K562 (cell line): ENCODE data around the gene DGKE. TPM values are rescaled to one million over a fixed set of nuclear protein-coding genes. Genes with fewer than 3 reads are reported as not detected.

Experiments used
- ATAC-seq: fragments of 200-7000 bp; cut with Tn5 transposase; 3 replicates; pipeline ENCODE4 v1.9.1; 2020; ENCODE audit warnings: moderate library complexity
- BruUV-seq: library from RNA; stranded (reverse); fragments of 400-500 nt; replicated peaks from 2 replicates; lab custom pipeline; 2021; lab: Mats Ljungman, UMichigan
- CTCF ChIA-PET: fragments of 300-600 bp; formaldehyde crosslinking; extraction: SDS; loops from one replicate; lab custom pipeline; 2021; ENCODE audit warnings: low intra/inter-chr PET ratio; lab: Yijun Ruan, JAX
- POLR2A ChIA-PET: fragments of 300-600, 350-650 bp; sonication (Branson Sonifier 250); formaldehyde crosslinking; extraction: SDS; loops from one replicate; lab custom pipeline; 2021; ENCODE audit warnings: antibody characterized with exemption, inconsistent platforms; lab: Yijun Ruan, JAX
- DNase-seq, 4 experiments: peaks; one replicate each; pipeline versions ENCODE4 v3.0.0 to v3.0.0-alpha.2; 2011 to 2018; ENCODE audit warnings: low spot score in 3 of 4, mixed read lengths in 3 of 4; ENCODE audit errors: extremely low read depth in 1 of 4
- FAIRE-seq: peaks from 2 replicates; lab custom pipeline; 2011; peaks lifted over from hg19 to GRCh38; lab: Jason Lieb, UNC
- H2AFZ ChIP-seq: 2 replicates; pipeline ENCODE4 v1.6.0; 2011; ENCODE audit warnings: low read depth, low read length, control low read depth, inconsistent platforms
- H3K27ac ChIP-seq: fragments of 200-600 bp; 3 replicates; pipeline ENCODE4 v1.8.0; 2011; ENCODE audit warnings: low read depth, mild to moderate bottlenecking, control low read depth, inconsistent platforms, low read length, moderate library complexity, mixed read lengths; ENCODE audit errors: extremely low read depth
- H3K27me3 ChIP-seq, 2 experiments: fragments of 300-600 bp in 1 of 2; 2 replicates in 1 of 2; 3 replicates in 1 of 2; pipeline versions ENCODE4 v1.6.0 to v1.8.0; 2011; ENCODE audit warnings: inconsistent platforms in 2 of 2, low read length in 2 of 2, mild to moderate bottlenecking in 1 of 2, mixed read lengths in 1 of 2, moderate library complexity in 1 of 2; ENCODE audit not compliant: control insufficient read depth in 2 of 2, insufficient read depth in 2 of 2
- H3K36me3 ChIP-seq: fragments of 300-600 bp; 3 replicates; pipeline ENCODE4 v1.8.0; 2011; ENCODE audit warnings: mild to moderate bottlenecking, low read length, inconsistent platforms; ENCODE audit not compliant: control insufficient read depth, insufficient read depth
- H3K4me1 ChIP-seq, 2 experiments: fragments of 200-600 bp in 1 of 2; replicated peaks in 1 of 2; 2 replicates in 1 of 2; 3 replicates in 1 of 2; pipeline versions ENCODE4 v1.5.1 to v1.8.0; 2011; ENCODE audit warnings: inconsistent platforms in 2 of 2, low read length in 2 of 2, mild to moderate bottlenecking in 1 of 2, mixed read lengths in 1 of 2, moderate library complexity in 1 of 2; ENCODE audit not compliant: control insufficient read depth in 2 of 2, insufficient read depth in 2 of 2
- H3K4me2 ChIP-seq: 2 replicates; pipeline ENCODE4 v1.6.1; 2011; ENCODE audit warnings: low read length, control low read depth, inconsistent platforms, mixed read lengths; ENCODE audit not compliant: insufficient read depth
- H3K4me3 ChIP-seq: fragments of 200-600 bp; sonication (generic), shearing (Covaris generic); 2 replicates; pipeline ENCODE4 v1.5.1; 2016; ENCODE audit warnings: control low read depth, inconsistent platforms
- H3K79me2 ChIP-seq: fragments of 200-600 bp; 3 replicates; pipeline ENCODE4 v1.8.0; 2011; ENCODE audit warnings: low read length, inconsistent platforms; ENCODE audit not compliant: control insufficient read depth, insufficient read depth
- H3K9ac ChIP-seq, 2 experiments: 2 replicates each; pipeline versions ENCODE4 v1.6.0 to v1.6.1; 2011; ENCODE audit warnings: low read depth in 2 of 2, low read length in 2 of 2, control low read depth in 1 of 2, inconsistent platforms in 1 of 2, mild to moderate bottlenecking in 1 of 2, mixed read lengths in 1 of 2; ENCODE audit not compliant: insufficient read depth in 1 of 2
- H3K9me1 ChIP-seq: one replicate; pipeline ENCODE4 v1.6.0; 2011; ENCODE audit warnings: inconsistent platforms, mild to moderate bottlenecking, low read length, moderate library complexity; ENCODE audit not compliant: control insufficient read depth, insufficient read depth
- H3K9me3 ChIP-seq: replicated peaks from 2 replicates; pipeline ENCODE4 v1.5.1; 2011; ENCODE audit warnings: low read depth, low read length, inconsistent platforms; ENCODE audit not compliant: control insufficient read depth, insufficient read depth
- H4K20me1 ChIP-seq: replicated peaks from 2 replicates; pipeline ENCODE4 v1.6.1; 2011; ENCODE audit warnings: low read length, inconsistent platforms, mixed read lengths; ENCODE audit not compliant: control insufficient read depth, insufficient read depth
- HSF4 ChIP-seq: fragments of 250-450 bp; sonication (Bioruptor Pico); IDR thresholded peaks from 2 replicates; pipeline ENCODE4 v2.1.2; 2022; ENCODE audit warnings: mild to moderate bottlenecking, moderate library complexity, borderline replicate concordance
- U2AF1 ChIP-seq: fragments of 200-400 bp; formaldehyde crosslinking; optimal IDR thresholded peaks from 2 replicates; pipeline ENCODE3; 2017; ENCODE audit warnings: mild to moderate bottlenecking, low read depth, low read length, moderate library complexity
- UBTF ChIP-seq, 2 experiments: IDR thresholded peaks; 2 replicates each; pipeline ENCODE4 v1.6.1; 2012; ENCODE audit warnings: improper control_type of control experiment in 2 of 2, low read depth in 2 of 2, low read length in 2 of 2, borderline replicate concordance in 1 of 2
- WGBS: fragments of 100-300 bp; shearing (Covaris generic); methylation state at CpG from one replicate; pipeline ENCODE4 v1.1.6; 2016; ENCODE audit warnings: low coverage, mixed read lengths; ENCODE audit not compliant: insufficient coverage; ENCODE audit errors: missing lambda C conversion rate; 5-methylcytosine and 5-hydroxymethylcytosine counted together
- in situ Hi-C: fragments of 300-500 bp; cut with MboI; formaldehyde crosslinking; loops from 4 replicates; pipeline ENCODE4 v1.15.0; 2018; ENCODE audit warnings: inconsistent platforms, mixed read lengths
- intact Hi-C: fragments of 100-400 bp; cut with micrococcal nuclease; formaldehyde crosslinking; loops from 2 replicates; pipeline ENCODE4 v1.14.2; 2022
- polyA plus RNA-seq, 8 experiments: library from polyadenylated mRNA; depleted of rRNA in 4 of 8; stranded (reverse) in 5 of 8; unstranded in 3 of 8; fragments of >200 nt; fragmentation: Nextera tagmentation in 2 of 8; fragmentation: Illumina TruSeq in 1 of 8; extraction: Ambion mirVana in 2 of 8; extraction: Trizol in 1 of 8; gene quantifications; 2 replicates each; pipeline versions ENCODE4 v1.2.1 to v1.2.3, GENCODE V29; 2011 to 2014; ENCODE audit warnings: inconsistent platforms in 1 of 8, missing spikeins in 1 of 8
- total RNA-seq, 7 experiments: library from RNA; depleted of rRNA in 6 of 7; stranded (reverse); fragments of >200 nt in 6 of 7; fragmentation: Illumina TruSeq in 2 of 7; extraction: Trizol in 2 of 7; gene quantifications; 2 replicates each; pipeline versions ENCODE4 v1.2.1 to v1.2.3, GENCODE V29; 2011 to 2021; ENCODE audit warnings: low replicate concordance in 1 of 7

DGKE gene
- total and polyA plus RNA-seq, 9 of the 15 experiments (the other 6 are each of a cell fraction or from before 2014, with no cell fraction given) = 1.3 to 9.9 (median 5.9) TPM

GRCh38 chr17:56913000-56913311, 79.0 kb downstream of the DGKE start:
- TF ChIP-seq UBTF (IDR thresholded peaks at IDR 0.05; ENCODE audit: borderline replicate concordance in 1 of 2, low read depth in 2 of 2, low read length in 2 of 2) = 0 out of 4 replicates have a peak, but pooled peaks of 1 of the 2 experiments have one; percentile 12
- TF ChIP-seq HSF4 (CRISPR knock-in tag) = no peak
- no peak for TF ChIP-seq U2AF1
- H3K9ac ChIP-seq = peak overlapping the region; percentile 85 to 98
- H3K36me3 ChIP-seq = peaks cover 28% of the 10 kb centered on the region
- ChIA-PET POLR2A (interaction anchor here (0.8 to 1.3 kb wide), 4 partner anchors 13 to 172 kb away, joined by 3 to 6 read pairs (median 4); partner anchors contain the start of gene AKAP1), CTCF (interaction anchor here (0.6 kb wide), 1 partner anchor 26 kb away, joined by 4 read pairs; no protein-coding TSS in a partner anchor)
- peaks cover 9% of the 10 kb centered on the region for H3K9me3 ChIP-seq
- H3K27me3 ChIP-seq = no peaks in the 10 kb centered on the region
- H3K9me1 ChIP-seq = peaks cover 4% of the 10 kb centered on the region
- H3K4me3 ChIP-seq = peak overlapping the region; percentile 72
- intact Hi-C loops (loop anchor here (5.0 kb wide), 1 partner anchor 81 kb away; the partner anchor contains the start of genes C17orf67 and DGKE), in situ Hi-C loops (no loop called here)
- WGBS = 7% methylated on average over 7 of the region's 7 CpGs
- peak overlapping the region; percentile 94 for H2AFZ ChIP-seq
- H4K20me1 ChIP-seq = 0 out of 2 replicates have a peak, but pooled peaks cover 4% of the 10 kb centered on the region
- H3K4me2 ChIP-seq = peak overlapping the region; percentile 95
- BruUV-seq = no TSS peak
- peak overlapping the region; percentile 88 for H3K27ac ChIP-seq
- no peak for FAIRE-seq
- peaks cover 59% of the 10 kb centered on the region for H3K79me2 ChIP-seq
- DNase-seq = peak in 1 of 4 experiments; percentile 20
- ATAC-seq = no peak
- peaks cover 47 to 55% of the 10 kb centered on the region in 2 experiments for H3K4me1 ChIP-seq
